ENCODE data around the gene RBBP5.

RBBP5 gene

DNA sequence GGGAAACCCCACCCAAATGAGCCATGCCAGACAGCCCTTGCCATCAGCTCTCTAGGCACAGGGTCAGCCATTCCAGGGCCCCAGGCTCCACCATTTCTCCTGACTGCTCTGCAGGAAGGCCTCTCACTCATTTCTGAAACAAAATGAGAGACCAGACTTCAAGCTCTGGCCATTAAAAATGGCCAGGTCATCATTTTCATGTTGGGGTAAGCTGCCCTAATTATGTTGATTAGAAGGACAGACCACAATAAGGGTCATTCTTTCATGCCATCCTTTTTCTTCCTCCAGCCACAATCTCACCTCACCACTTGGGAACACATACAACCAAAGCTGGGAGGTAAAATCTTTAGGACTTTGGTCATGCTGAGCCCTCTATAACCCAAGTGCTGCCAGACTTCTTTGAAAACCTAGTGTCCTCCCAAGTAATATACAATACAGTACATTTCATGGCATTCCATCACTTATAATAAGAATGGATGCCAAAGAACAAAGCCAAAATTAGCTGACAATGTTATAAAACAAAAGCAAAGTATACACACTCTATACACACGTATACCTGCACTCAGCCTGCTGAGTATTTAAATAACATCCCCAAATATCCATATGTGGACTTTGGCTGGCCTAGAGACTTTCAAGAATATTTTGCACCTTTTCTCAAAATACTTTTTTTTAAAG is 22.4 kb upstream of the RBBP5 start:
- Mint-ChIP-seq H3K4me1 (peaks cover 4 to 8% of the 10 kb centered on the region in 2 donors), H3K36me3 (peaks cover 9 to 14% of the 10 kb centered on the region in 2 donors), H3K27me3 (no peaks in the 10 kb centered on the region), H3K4me3 (no peak overlapping the region), H3K27ac (no peak overlapping the region), H3K9me3 (no peaks in the 10 kb centered on the region)
- no peak for DNase-seq
- no peak for ATAC-seq (replicated peaks)

DNA sequence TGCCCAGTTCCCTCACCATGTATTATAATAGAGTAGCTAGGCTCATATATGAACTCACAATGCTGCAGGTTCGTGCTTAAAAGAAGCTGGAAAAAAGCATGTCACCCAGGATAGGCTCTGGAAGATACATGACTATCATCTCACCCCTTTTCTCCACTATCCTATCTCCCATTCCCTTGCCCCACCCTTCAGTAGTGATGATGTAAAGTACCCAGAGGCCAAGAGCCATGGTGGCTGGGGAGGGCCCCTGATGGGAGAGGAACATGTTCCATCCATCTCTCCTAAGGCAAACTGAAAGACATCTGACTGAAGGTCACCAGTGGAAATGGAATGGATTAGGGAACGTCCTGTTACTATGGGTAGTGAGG is 20.3 kb upstream of the RBBP5 start:
- Mint-ChIP-seq H3K4me1 (peaks cover 14 to 21% of the 10 kb centered on the region in 2 donors), H3K9me3 (no peaks in the 10 kb centered on the region), H3K27me3 (no peaks in the 10 kb centered on the region), H3K27ac (no peak overlapping the region), H3K36me3 (peaks cover 0 to 5% of the 10 kb centered on the region in 2 donors), H3K4me3 (no peak overlapping the region)
- ATAC-seq (replicated peaks) (no peak), DNase-seq (no peak)

- peak overlapping the region in 1 of 2 donors; percentile 31 for H3K4me3 Mint-ChIP-seq
- H3K36me3 Mint-ChIP-seq: peaks cover 0 to 5% of the 10 kb centered on the region in 2 donors
- no peaks in the 10 kb centered on the region for H3K27me3 Mint-ChIP-seq
- H3K4me1 Mint-ChIP-seq: peaks cover 14 to 21% of the 10 kb centered on the region in 2 donors
- peak; percentile 84 to 94 for ATAC-seq (replicated peaks)
- H3K27ac Mint-ChIP-seq: no peak overlapping the region
- H3K9me3 Mint-ChIP-seq: no peaks in the 10 kb centered on the region
- peak; percentile 43 for DNase-seq
Observed at GRCh38 chr1:205141236-205142101, 19.7 kb upstream of the RBBP5 start.

- Mint-ChIP-seq H3K36me3 (no peaks in the 10 kb centered on the region), H3K4me1 (peaks cover 14 to 21% of the 10 kb centered on the region in 2 donors), H3K4me3 (no peak overlapping the region), H3K9me3 (no peaks in the 10 kb centered on the region), H3K27me3 (no peaks in the 10 kb centered on the region), H3K27ac (peak overlapping the region; percentile 59)
- DNase-seq: no peak
- no peak for ATAC-seq (replicated peaks)
Observed at GRCh38 chr1:205140113-205140512, 18.3 kb upstream of the RBBP5 start.

DNA sequence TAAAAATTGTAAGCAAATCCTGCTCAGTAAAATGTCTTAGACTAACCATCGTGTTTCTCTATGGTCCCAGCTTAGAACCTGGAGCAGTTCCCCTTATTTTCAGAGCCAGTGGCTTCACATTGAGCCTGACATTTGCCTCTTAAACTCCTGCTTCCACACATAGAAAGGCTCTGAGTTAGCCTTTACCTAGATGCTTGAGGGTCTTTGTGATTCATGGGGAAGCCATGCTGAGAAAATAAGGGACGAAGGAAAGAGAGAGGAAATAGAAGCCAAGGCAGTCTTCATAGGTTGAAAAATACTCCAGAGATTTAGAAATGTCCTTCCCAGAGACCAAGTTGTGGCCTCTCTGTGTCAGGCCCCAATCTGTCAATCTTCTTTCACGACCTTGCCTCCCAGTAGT is 16.1 kb upstream of the RBBP5 start:
- DNase-seq (no peak), ATAC-seq (replicated peaks) (no peak)
- H3K4me1 Mint-ChIP-seq: peaks cover 16 to 21% of the 10 kb centered on the region in 2 donors
- no peaks in the 10 kb centered on the region for H3K9me3 Mint-ChIP-seq
- H3K27ac Mint-ChIP-seq: no peak overlapping the region
- no peaks in the 10 kb centered on the region for H3K27me3 Mint-ChIP-seq
- no peak overlapping the region for H3K4me3 Mint-ChIP-seq
- no peaks in the 10 kb centered on the region for H3K36me3 Mint-ChIP-seq

DNA sequence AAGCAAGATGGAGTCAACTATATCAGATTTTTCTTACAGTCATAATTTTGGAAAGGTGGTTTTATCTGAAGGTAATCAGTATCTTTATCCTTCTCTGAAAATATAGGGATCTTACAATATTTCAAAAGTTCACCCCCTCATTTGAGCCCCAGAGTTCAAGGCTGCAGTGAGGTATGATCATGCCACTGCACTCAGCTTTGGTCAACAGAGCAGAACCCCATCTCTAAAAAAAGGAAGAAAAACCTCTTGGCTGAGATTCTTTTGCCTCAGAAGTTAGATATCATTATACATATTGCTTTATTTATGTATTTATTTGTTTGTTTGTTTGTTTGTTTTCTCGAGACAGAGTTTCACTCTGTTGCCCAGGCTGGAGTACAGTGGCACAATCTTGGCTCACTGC is 11.5 kb upstream of the RBBP5 start:
- no peak for DNase-seq
- ATAC-seq (replicated peaks): no peak
- no peaks in the 10 kb centered on the region for H3K9me3 Mint-ChIP-seq
- no peaks in the 10 kb centered on the region for H3K27me3 Mint-ChIP-seq
- peaks cover 4 to 5% of the 10 kb centered on the region in 2 donors for H3K4me1 Mint-ChIP-seq
- H3K27ac Mint-ChIP-seq: no peak overlapping the region
- no peaks in the 10 kb centered on the region for H3K36me3 Mint-ChIP-seq
- H3K4me3 Mint-ChIP-seq: no peak overlapping the region

DNA sequence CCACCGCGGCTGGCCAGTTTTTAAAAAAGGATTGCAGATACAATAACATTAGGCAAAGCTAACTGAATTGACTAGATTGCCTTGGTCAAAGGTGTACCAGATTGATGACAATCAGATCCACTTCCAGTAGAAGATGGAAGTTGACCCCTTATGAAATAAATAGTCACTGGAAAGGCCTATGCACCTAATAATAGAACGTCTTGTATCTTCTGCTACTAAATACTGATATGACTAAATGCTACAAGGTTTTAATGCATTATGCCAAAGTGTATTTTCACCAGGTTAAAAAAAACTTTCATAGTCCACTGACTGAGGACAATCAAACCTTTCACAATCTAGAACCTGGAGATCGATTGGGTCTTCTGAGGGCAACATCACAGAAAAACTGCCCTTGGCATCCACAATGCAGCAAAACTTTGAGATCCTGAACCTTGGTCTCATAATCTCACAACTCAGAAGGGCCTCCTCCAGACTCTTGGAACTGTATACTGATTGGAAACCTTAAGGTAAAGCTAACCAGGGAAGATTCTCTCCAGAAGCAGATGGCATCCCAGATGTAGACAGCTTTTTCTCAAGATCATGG is 7.8 kb upstream of the RBBP5 start:
- Mint-ChIP-seq H3K36me3 (no peaks in the 10 kb centered on the region), H3K27me3 (no peaks in the 10 kb centered on the region), H3K4me3 (no peak overlapping the region), H3K4me1 (peaks cover 4 to 6% of the 10 kb centered on the region in 2 donors), H3K9me3 (no peaks in the 10 kb centered on the region), H3K27ac (no peak overlapping the region)
- ATAC-seq (replicated peaks) (no peak), DNase-seq (no peak)

- H3K4me3 Mint-ChIP-seq: no peak overlapping the region
- H3K36me3 Mint-ChIP-seq: no peaks in the 10 kb centered on the region
- H3K4me1 Mint-ChIP-seq: peaks cover 2 to 9% of the 10 kb centered on the region in 2 donors
- ATAC-seq (replicated peaks) (no peak), DNase-seq (no peak)
- no peak overlapping the region for H3K27ac Mint-ChIP-seq
- no peaks in the 10 kb centered on the region for H3K27me3 Mint-ChIP-seq
- H3K9me3 Mint-ChIP-seq: no peaks in the 10 kb centered on the region
Observed at GRCh38 chr1:205128050-205128449, 6.3 kb upstream of the RBBP5 start.

GRCh38 chr1:205127646-205128045 is 5.9 kb upstream of the RBBP5 start:
- no peak for ATAC-seq (replicated peaks)
- H3K36me3 Mint-ChIP-seq: no peaks in the 10 kb centered on the region
- no peak overlapping the region for H3K27ac Mint-ChIP-seq
- H3K27me3 Mint-ChIP-seq: no peaks in the 10 kb centered on the region
- DNase-seq: no peak
- H3K9me3 Mint-ChIP-seq: no peaks in the 10 kb centered on the region
- peaks cover 2 to 9% of the 10 kb centered on the region in 2 donors for H3K4me1 Mint-ChIP-seq
- H3K4me3 Mint-ChIP-seq: no peak overlapping the region

GRCh38 chr1:205124726-205125125 is 2.9 kb upstream of the RBBP5 start:
- Mint-ChIP-seq H3K36me3 (peaks cover 5 to 8% of the 10 kb centered on the region in 2 donors), H3K27me3 (no peaks in the 10 kb centered on the region), H3K4me1 (peaks cover 16 to 24% of the 10 kb centered on the region in 2 donors), H3K9me3 (no peaks in the 10 kb centered on the region), H3K27ac (peak overlapping the region; percentile 80), H3K4me3 (peak overlapping the region in 1 of 2 donors; percentile 30)
- DNase-seq (peak; percentile 29), ATAC-seq (replicated peaks) (peak; percentile 15 to 28)

DNA sequence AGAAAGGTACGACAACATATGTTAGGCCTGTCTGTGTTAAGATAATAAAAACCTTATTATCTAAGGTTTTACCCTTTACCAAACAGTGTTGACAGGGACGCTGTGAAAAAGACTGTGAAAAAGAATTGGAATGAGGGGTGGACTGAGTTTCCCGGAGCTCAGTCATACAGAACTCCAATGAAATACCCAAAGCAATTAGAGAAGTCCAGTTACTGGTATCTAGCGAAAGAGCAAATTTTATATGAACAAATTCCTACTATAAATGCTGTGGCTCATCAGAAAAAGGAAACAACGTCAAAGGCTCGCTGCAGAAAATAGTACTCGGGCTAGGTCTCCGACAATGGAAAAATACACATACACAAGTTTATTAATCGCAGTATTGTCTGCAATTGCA is 708 bp upstream of the RBBP5 start:
- H3K9me3 Mint-ChIP-seq: no peaks in the 10 kb centered on the region
- H3K4me3 Mint-ChIP-seq: peak overlapping the region; percentile 95 to 99
- DNase-seq (no peak), ATAC-seq (replicated peaks) (no peak)
- peaks cover 8 to 12% of the 10 kb centered on the region in 2 donors for H3K36me3 Mint-ChIP-seq
- H3K27ac Mint-ChIP-seq: peak overlapping the region; percentile 100
- no peaks in the 10 kb centered on the region for H3K27me3 Mint-ChIP-seq
- peaks cover 24 to 40% of the 10 kb centered on the region in 2 donors for H3K4me1 Mint-ChIP-seq

DNA sequence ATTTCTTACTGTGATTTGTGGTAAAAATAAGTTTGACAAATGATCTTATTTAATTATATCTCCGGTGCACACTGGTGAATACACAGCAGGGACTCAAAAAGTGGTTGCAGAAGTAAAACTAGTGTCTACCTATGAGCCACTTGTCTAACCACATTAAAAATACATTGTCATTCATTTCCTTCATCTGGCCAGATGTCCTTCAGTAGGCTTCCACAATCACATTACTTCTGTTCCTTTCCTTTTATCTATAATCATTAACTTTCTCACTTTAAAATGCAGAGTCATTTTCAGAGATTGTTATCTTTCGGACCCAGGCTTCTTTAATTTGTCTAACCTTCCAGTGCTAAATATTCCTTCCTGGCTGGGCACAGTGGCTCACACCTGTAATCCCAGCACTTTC is 3.0 kb downstream of the RBBP5 start:
- Mint-ChIP-seq H3K9me3 (no peaks in the 10 kb centered on the region), H3K4me3 (no peak overlapping the region), H3K27me3 (no peaks in the 10 kb centered on the region), H3K27ac (peak overlapping the region; percentile 14), H3K4me1 (peaks cover 24 to 39% of the 10 kb centered on the region in 2 donors), H3K36me3 (peaks cover 9 to 20% of the 10 kb centered on the region in 2 donors)
- ATAC-seq (replicated peaks) (no peak), DNase-seq (no peak)

DNA sequence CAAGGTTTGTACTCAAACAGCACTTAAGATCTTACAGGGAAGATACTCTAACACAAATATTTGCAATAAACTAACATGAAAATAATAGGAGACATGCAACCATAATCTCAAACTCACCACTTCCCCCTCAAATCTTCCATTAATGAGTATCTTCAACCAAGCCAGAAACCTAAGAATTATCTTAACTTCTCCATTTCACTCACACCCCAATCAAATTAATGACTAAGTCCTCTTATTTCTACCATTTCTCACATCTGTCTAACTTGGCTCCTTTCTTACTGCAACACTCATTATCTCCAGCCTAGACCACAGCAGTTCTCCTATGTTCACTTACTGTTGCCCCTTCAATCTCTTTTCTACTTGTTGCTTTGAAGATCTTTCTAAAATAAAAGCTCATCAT is 10.4 kb downstream of the RBBP5 start:
- DNase-seq (no peak), ATAC-seq (replicated peaks) (peak; percentile 80 to 81)
- Mint-ChIP-seq H3K27ac (no peak overlapping the region), H3K9me3 (no peaks in the 10 kb centered on the region), H3K36me3 (peaks cover 23 to 41% of the 10 kb centered on the region in 2 donors), H3K4me1 (peaks cover 11 to 18% of the 10 kb centered on the region in 2 donors), H3K4me3 (no peak overlapping the region), H3K27me3 (no peaks in the 10 kb centered on the region)

DNA sequence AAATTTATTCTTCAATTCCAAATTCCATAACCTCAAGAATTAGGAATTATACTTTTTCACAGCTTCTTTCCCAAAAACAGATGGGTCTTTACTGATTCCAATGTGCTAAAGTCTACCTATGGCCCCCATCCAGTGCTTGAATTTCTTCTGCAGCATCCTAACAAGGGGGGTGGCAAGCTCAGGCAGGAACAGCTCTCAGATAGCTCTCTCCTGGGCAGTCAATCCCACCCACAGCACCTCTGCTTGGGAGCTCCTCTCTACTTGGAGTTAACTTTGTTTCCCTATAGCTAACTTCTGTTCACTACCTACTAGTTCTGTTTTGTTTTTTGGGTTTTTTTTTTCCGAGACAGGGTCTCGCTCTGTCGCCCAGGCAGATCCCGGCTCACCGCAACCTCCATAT is 12.1 kb downstream of the RBBP5 start:
- H3K27ac Mint-ChIP-seq: no peak overlapping the region
- no peaks in the 10 kb centered on the region for H3K9me3 Mint-ChIP-seq
- no peak overlapping the region for H3K4me3 Mint-ChIP-seq
- peaks cover 33 to 48% of the 10 kb centered on the region in 2 donors for H3K36me3 Mint-ChIP-seq
- no peak for ATAC-seq (replicated peaks)
- no peak for DNase-seq
- no peaks in the 10 kb centered on the region for H3K27me3 Mint-ChIP-seq
- peaks cover 9 to 18% of the 10 kb centered on the region in 2 donors for H3K4me1 Mint-ChIP-seq

All from stimulated activated naive B cell treated with anti-CD40 and anti-IgM and Interleukin-4, amounts not matched to agents 10 μg/mL and 1 μg/mL and 100 μg/mL, for 72 hours (primary cell).